Activated CD4-positive, alpha-beta T cell treated with anti-CD3 and anti-CD28 coated beads, Interleukin-2, amount 50 U/mL, for 4 hours (primary cell): ENCODE measurements around the gene FAM171A2.
A peak's percentile ranks its signal among the peaks of the same experiment; 100 is the strongest.

Experiments
- DNase-seq, 2 experiments: peaks; one replicate each; pipeline ENCODE4 v3.0.0-alpha.2; 2020

FAM171A2 gene

GRCh38 chr17:44318077-44318892, 45.4 kb downstream of the FAM171A2 start:
- DNase-seq = no peak

- DNase-seq = no peak
Measured at GRCh38 chr17:44317545-44317944, 46.1 kb downstream of the FAM171A2 start.

GRCh38 chr17:44315760-44316731, 47.6 kb downstream of the FAM171A2 start:
- no peak for DNase-seq

GRCh38 chr17:44314869-44315661, 48.6 kb downstream of the FAM171A2 start:
- peak in 1 of 2 experiments; percentile 33 for DNase-seq

- no peak for DNase-seq
Measured at GRCh38 chr17:44314524-44314868, 49.2 kb downstream of the FAM171A2 start.

GRCh38 chr17:44314031-44314430, 49.6 kb downstream of the FAM171A2 start:
- DNase-seq = no peak

- no peak for DNase-seq
Measured at GRCh38 chr17:44312396-44313104, 51.1 kb downstream of the FAM171A2 start.

GRCh38 chr17:44311562-44312181, 52.0 kb downstream of the FAM171A2 start:
- DNase-seq = no peak

- no peak for DNase-seq
Measured at GRCh38 chr17:44310609-44311376, 52.9 kb downstream of the FAM171A2 start.

GRCh38 chr17:44310188-44310587, 53.5 kb downstream of the FAM171A2 start:
- no peak for DNase-seq

- no peak for DNase-seq
Measured at GRCh38 chr17:44309472-44309871, 54.2 kb downstream of the FAM171A2 start.

- DNase-seq = no peak
Measured at GRCh38 chr17:44308865-44309264, 54.8 kb downstream of the FAM171A2 start.

GRCh38 chr17:44308320-44308818, 55.3 kb downstream of the FAM171A2 start, which contains the start of gene RUNDC3A:
Gene RUNDC3A, plus strand, starts transcription at chr17:44308601. Its CDS starts 232 bp downstream, at chr17:44308833.
- peak; percentile 80 to 81 for DNase-seq

GRCh38 chr17:44307387-44308186, 56.1 kb downstream of the FAM171A2 start:
- no peak for DNase-seq

- DNase-seq = no peak
Measured at GRCh38 chr17:44304651-44305050, 59.0 kb downstream of the FAM171A2 start.
